ENCODE results near the gene IRAK2. TPM values are rescaled to one million over a fixed set of nuclear protein-coding genes. Genes with fewer than 3 reads are reported as not detected.

The IRAK2 gene
- total and polyA plus RNA-seq, 2 donors (not counting 1 experiment from before 2014, with no cell fraction given), result 1.5 to 6.6 TPM

- H3K9me3 ChIP-seq (ENCODE audit: control insufficient read depth, insufficient read depth, low read depth, low read length), result no peaks in the 10 kb centered on the region
- TF ChIP-seq CTCF (conservative IDR thresholded peaks at IDR 0.05 in 1 of 2, IDR thresholded peaks at IDR 0.05 in 1 of 2; ENCODE audit: low read depth in 1 of 2, low read length in 2 of 2) (peak; percentile 77 to 83), EZH2 (IDR thresholded peaks at IDR 0.05; ENCODE audit: low read length, missing control alignments) (no peak)
- H3K4me1 ChIP-seq (ENCODE audit: control insufficient read depth, extremely low read depth, insufficient read depth, low read length), result peaks cover 7% of the 10 kb centered on the region
- peaks cover 7% of the 10 kb centered on the region for H3K36me3 ChIP-seq (ENCODE audit: control insufficient read depth, insufficient read depth, low read length)
- no peak overlapping the region for H3K9ac ChIP-seq (ENCODE audit: insufficient read depth, low read length)
- H4K20me1 ChIP-seq (ENCODE audit: control insufficient read depth, extremely low read depth, insufficient read depth, low read length), result no peaks in the 10 kb centered on the region
- H3K79me2 ChIP-seq (ENCODE audit: control insufficient read depth, insufficient read depth, low read length), result no peaks in the 10 kb centered on the region
- H3K4me3 ChIP-seq (replicated peaks in 1 of 4; ENCODE audit: control extremely low read depth in 1 of 4, insufficient read depth in 1 of 4, low read depth in 3 of 4, low read length in 4 of 4), result no peak overlapping the region
- no peak overlapping the region for H3K4me2 ChIP-seq (ENCODE audit: extremely low read depth, insufficient read depth, low read length)
- no peak overlapping the region for H2AFZ ChIP-seq (ENCODE audit: low read length)
- DNase-seq (ENCODE audit: low read depth in 2 of 2), result peak; percentile 51 to 76
- no peak overlapping the region for H3K27ac ChIP-seq (ENCODE audit: insufficient read depth, low read length)
- no peaks in the 10 kb centered on the region for H3K27me3 ChIP-seq (ENCODE audit: control insufficient read depth, insufficient read depth, low read length)
Observed at GRCh38 chr3:10224794-10225665, 60.3 kb downstream of the IRAK2 start.

- Histone ChIP-seq H3K36me3 (ENCODE audit: control insufficient read depth, insufficient read depth, low read length) (peaks cover 7% of the 10 kb centered on the region), H3K79me2 (ENCODE audit: control insufficient read depth, insufficient read depth, low read length) (no peaks in the 10 kb centered on the region), H3K4me1 (ENCODE audit: control insufficient read depth, extremely low read depth, insufficient read depth, low read length) (peaks cover 7% of the 10 kb centered on the region), H3K4me3 (replicated peaks in 1 of 4; ENCODE audit: control extremely low read depth in 1 of 4, insufficient read depth in 1 of 4, low read depth in 3 of 4, low read length in 4 of 4) (no peak overlapping the region), H3K9me3 (ENCODE audit: control insufficient read depth, insufficient read depth, low read depth, low read length) (no peaks in the 10 kb centered on the region), H4K20me1 (ENCODE audit: control insufficient read depth, extremely low read depth, insufficient read depth, low read length) (no peaks in the 10 kb centered on the region), H3K27me3 (ENCODE audit: control insufficient read depth, insufficient read depth, low read length) (no peaks in the 10 kb centered on the region), H2AFZ (ENCODE audit: low read length) (no peak overlapping the region), H3K9ac (ENCODE audit: insufficient read depth, low read length) (no peak overlapping the region), H3K4me2 (ENCODE audit: extremely low read depth, insufficient read depth, low read length) (no peak overlapping the region), H3K27ac (ENCODE audit: insufficient read depth, low read length) (no peak overlapping the region)
- no peak for TF ChIP-seq EZH2 (IDR thresholded peaks at IDR 0.05; ENCODE audit: low read length, missing control alignments)
- no peak for TF ChIP-seq CTCF (conservative IDR thresholded peaks at IDR 0.05 in 1 of 2, IDR thresholded peaks at IDR 0.05 in 1 of 2; ENCODE audit: low read depth in 1 of 2, low read length in 2 of 2)
- no peak for DNase-seq (ENCODE audit: low read depth in 2 of 2)
Observed at GRCh38 chr3:10226293-10226692, 61.6 kb downstream of the IRAK2 start.

- H3K4me3 ChIP-seq (replicated peaks in 1 of 4; ENCODE audit: control extremely low read depth in 1 of 4, insufficient read depth in 1 of 4, low read depth in 3 of 4, low read length in 4 of 4), result no peak overlapping the region
- H3K4me2 ChIP-seq (ENCODE audit: extremely low read depth, insufficient read depth, low read length), result no peak overlapping the region
- no peaks in the 10 kb centered on the region for H3K79me2 ChIP-seq (ENCODE audit: control insufficient read depth, insufficient read depth, low read length)
- no peak for DNase-seq (ENCODE audit: low read depth in 2 of 2)
- no peak overlapping the region for H2AFZ ChIP-seq (ENCODE audit: low read length)
- no peak overlapping the region for H3K9ac ChIP-seq (ENCODE audit: insufficient read depth, low read length)
- H3K36me3 ChIP-seq (ENCODE audit: control insufficient read depth, insufficient read depth, low read length), result peaks cover 5% of the 10 kb centered on the region
- H3K4me1 ChIP-seq (ENCODE audit: control insufficient read depth, extremely low read depth, insufficient read depth, low read length), result no peaks in the 10 kb centered on the region
- H3K27ac ChIP-seq (ENCODE audit: insufficient read depth, low read length), result no peak overlapping the region
- H3K27me3 ChIP-seq (ENCODE audit: control insufficient read depth, insufficient read depth, low read length), result no peaks in the 10 kb centered on the region
- TF ChIP-seq EZH2 (IDR thresholded peaks at IDR 0.05; ENCODE audit: low read length, missing control alignments), result no peak
- TF ChIP-seq CTCF (conservative IDR thresholded peaks at IDR 0.05 in 1 of 2, IDR thresholded peaks at IDR 0.05 in 1 of 2; ENCODE audit: low read depth in 1 of 2, low read length in 2 of 2), result no peak
- no peaks in the 10 kb centered on the region for H3K9me3 ChIP-seq (ENCODE audit: control insufficient read depth, insufficient read depth, low read depth, low read length)
- H4K20me1 ChIP-seq (ENCODE audit: control insufficient read depth, extremely low read depth, insufficient read depth, low read length), result no peaks in the 10 kb centered on the region
Observed at GRCh38 chr3:10228248-10228950, 63.7 kb downstream of the IRAK2 start.

All from fibroblast of lung (primary cell).